Measurements from ENCODE around the gene MN1. TPM values are rescaled to one million over a fixed set of nuclear protein-coding genes. Genes with fewer than 3 reads are reported as not detected.

MN1 gene
- polyA plus RNA-seq (ENCODE audit: insufficient read length in 4 of 4), result 10 to 100 TPM in 2 of 4 donors, 1 to 10 TPM in 2; 9.6 to 36.3 (median 9.9) TPM

GRCh38 chr22:27801616-27802345, at the start of gene MN1:
MN1 (minus strand) TSS chr22:27801756; CDS start chr22:27800543, 1,213 bp downstream.
- DNase-seq (ENCODE audit: low read depth in 4 of 4, low spot score in 3 of 4), result no peak

- no peak for DNase-seq (ENCODE audit: low read depth in 4 of 4, low spot score in 3 of 4)
Measured at GRCh38 chr22:27850000-27850521, 48.5 kb upstream of the MN1 start.

GRCh38 chr22:27848005-27848404, 46.4 kb upstream of the MN1 start:
- no peak for DNase-seq (ENCODE audit: low read depth in 4 of 4, low spot score in 3 of 4)

- no peak for DNase-seq (ENCODE audit: low read depth in 4 of 4, low spot score in 3 of 4)
Measured at GRCh38 chr22:27846910-27847309, 45.4 kb upstream of the MN1 start.

GRCh38 chr22:27846248-27846757, 44.7 kb upstream of the MN1 start:
- no peak for DNase-seq (ENCODE audit: low read depth in 4 of 4, low spot score in 3 of 4)

- DNase-seq (ENCODE audit: low read depth in 4 of 4, low spot score in 3 of 4), result no peak
Measured at GRCh38 chr22:27845644-27846043, 44.1 kb upstream of the MN1 start.

- DNase-seq (ENCODE audit: low read depth in 4 of 4, low spot score in 3 of 4), result no peak
Measured at GRCh38 chr22:27844656-27845591, 43.4 kb upstream of the MN1 start.

GRCh38 chr22:27844256-27844655, 42.7 kb upstream of the MN1 start:
- DNase-seq (ENCODE audit: low read depth in 4 of 4, low spot score in 3 of 4), result no peak

GRCh38 chr22:27843441-27843840, 41.9 kb upstream of the MN1 start:
- DNase-seq (ENCODE audit: low read depth in 4 of 4, low spot score in 3 of 4), result no peak

- no peak for DNase-seq (ENCODE audit: low read depth in 4 of 4, low spot score in 3 of 4)
Measured at GRCh38 chr22:27842669-27843431, 41.3 kb upstream of the MN1 start.

GRCh38 chr22:27842201-27842600, 40.6 kb upstream of the MN1 start:
- DNase-seq (ENCODE audit: low read depth in 4 of 4, low spot score in 3 of 4), result no peak

- DNase-seq (ENCODE audit: low read depth in 4 of 4, low spot score in 3 of 4), result no peak
Measured at GRCh38 chr22:27840436-27840835, 38.9 kb upstream of the MN1 start.

GRCh38 chr22:27839057-27839660, 37.6 kb upstream of the MN1 start:
- no peak for DNase-seq (ENCODE audit: low read depth in 4 of 4, low spot score in 3 of 4)

- DNase-seq (ENCODE audit: low read depth in 4 of 4, low spot score in 3 of 4), result no peak
Measured at GRCh38 chr22:27836181-27836580, 34.6 kb upstream of the MN1 start.

GRCh38 chr22:27835446-27835845, 33.9 kb upstream of the MN1 start:
- no peak for DNase-seq (ENCODE audit: low read depth in 4 of 4, low spot score in 3 of 4)

- no peak for DNase-seq (ENCODE audit: low read depth in 4 of 4, low spot score in 3 of 4)
Measured at GRCh38 chr22:27834364-27835185, 33.0 kb upstream of the MN1 start.

- no peak for DNase-seq (ENCODE audit: low read depth in 4 of 4, low spot score in 3 of 4)
Measured at GRCh38 chr22:27833803-27834202, 32.2 kb upstream of the MN1 start.

- no peak for DNase-seq (ENCODE audit: low read depth in 4 of 4, low spot score in 3 of 4)
Measured at GRCh38 chr22:27832606-27833005, 31.1 kb upstream of the MN1 start.

- DNase-seq (ENCODE audit: low read depth in 4 of 4, low spot score in 3 of 4), result no peak
Measured at GRCh38 chr22:27829620-27830019, 28.1 kb upstream of the MN1 start.
